HL-60 (cell line): ENCODE measurements around the gene ROBO1.

Source experiments
- DNase-seq, 2 experiments: peaks; one replicate each; pipeline ENCODE4 v3.0.0-alpha.2; 2010 to 2020; ENCODE audit warnings: low read depth in 1 of 2, low spot score in 1 of 2
- H3K27ac ChIP-seq: fragments of 250-450 bp; sonication (Bioruptor Pico); replicated peaks from 2 replicates; pipeline ENCODE4 v1.5.1; 2020; ENCODE audit warnings: mild to moderate bottlenecking, moderate library complexity
- H3K27me3 ChIP-seq: fragments of 250-450 bp; sonication (Bioruptor Pico); 2 replicates; pipeline ENCODE4 v1.5.1; 2021; ENCODE audit warnings: mild to moderate bottlenecking, moderate library complexity; ENCODE audit not compliant: insufficient read depth, poor library complexity, severe bottlenecking
- H3K4me3 ChIP-seq: replicated peaks from 2 replicates; pipeline ENCODE4 v1.5.1; 2011; ENCODE audit warnings: mild to moderate bottlenecking, control low read depth, low read length; ENCODE audit not compliant: insufficient read depth
- CTCF ChIP-seq: IDR thresholded peaks from one replicate; pipeline ENCODE4 v1.5.1; 2011; ENCODE audit warnings: low read length, control low read depth, inconsistent platforms; ENCODE audit not compliant: insufficient read depth
- GABPA ChIP-seq: IDR thresholded peaks from 2 replicates; pipeline ENCODE4 v1.6.1; 2012; ENCODE audit warnings: low read depth
- POLR2AphosphoS5 ChIP-seq: IDR thresholded peaks from 2 replicates; pipeline ENCODE4 v1.6.1; 2012; ENCODE audit warnings: low read depth
- REST ChIP-seq: IDR thresholded peaks from 2 replicates; pipeline ENCODE4 v1.6.1; 2012; ENCODE audit warnings: low read depth; ENCODE audit not compliant: insufficient replicate concordance
- SPI1 ChIP-seq: IDR thresholded peaks from 2 replicates; pipeline ENCODE4 v1.6.1; 2012; ENCODE audit warnings: low read depth, mild to moderate bottlenecking, borderline replicate concordance

The ROBO1 gene

GRCh38 chr3:79005084-79005483 lies 762.7 kb downstream of the ROBO1 start:
- Histone ChIP-seq H3K27ac (no peak overlapping the region), H3K27me3 (no peaks in the 10 kb centered on the region), H3K4me3 (no peak overlapping the region)
- no peak for TF ChIP-seq REST
- no peak for TF ChIP-seq CTCF
- TF ChIP-seq POLR2AphosphoS5 = no peak
- no peak for TF ChIP-seq GABPA
- no peak for TF ChIP-seq SPI1
- no peak for DNase-seq

- no peak for TF ChIP-seq REST
- TF ChIP-seq POLR2AphosphoS5 = no peak
- no peak for TF ChIP-seq SPI1
- no peak for TF ChIP-seq CTCF
- TF ChIP-seq GABPA = no peak
- H3K27ac ChIP-seq = no peak overlapping the region
- H3K4me3 ChIP-seq = no peak overlapping the region
- H3K27me3 ChIP-seq = no peaks in the 10 kb centered on the region
- no peak for DNase-seq
Measured at GRCh38 chr3:79003994-79004393, 763.8 kb downstream of the ROBO1 start.

- Histone ChIP-seq H3K27me3 (no peaks in the 10 kb centered on the region), H3K4me3 (no peak overlapping the region), H3K27ac (no peak overlapping the region)
- TF ChIP-seq REST (no peak), SPI1 (no peak)
- DNase-seq = no peak
Measured at GRCh38 chr3:79002465-79003372, 765.1 kb downstream of the ROBO1 start.
